BJ (cell line): ENCODE measurements around the gene ZBP1. TPM values are rescaled to one million over a fixed set of nuclear protein-coding genes. Genes with fewer than 3 reads are reported as not detected.
"Not testable (repeated sequence)": the region's sequence is repeated elsewhere in the genome, so short reads cannot be mapped to it uniquely, and the experiment has no call there.

Experiments used
- CTCF ChIA-PET: fragments of 350-600 bp; formaldehyde crosslinking; extraction: SDS; loops from one replicate; lab custom pipeline; 2021; ENCODE audit warnings: antibody characterized with exemption, inconsistent platforms; lab: Yijun Ruan, JAX
- POLR2A ChIA-PET: fragments of 300-600 bp; sonication (Branson Sonifier 250); formaldehyde crosslinking; extraction: SDS; loops from one replicate; lab custom pipeline; 2021; ENCODE audit warnings: antibody characterized with exemption; lab: Charles Lee
- DNase-seq: peaks from one replicate; pipeline ENCODE4 v3.0.0-alpha.2; 2011; ENCODE audit warnings: low read depth
- H3K27me3 ChIP-seq: 2 replicates; pipeline ENCODE4 v1.6.0; 2011; ENCODE audit warnings: low read length; ENCODE audit not compliant: control insufficient read depth, insufficient read depth
- H3K36me3 ChIP-seq: 2 replicates; pipeline ENCODE4 v1.5.1; 2011; ENCODE audit warnings: low read length; ENCODE audit not compliant: control insufficient read depth, insufficient read depth
- H3K4me3 ChIP-seq: 2 replicates; pipeline ENCODE4 v1.5.1; 2011; ENCODE audit warnings: low read depth, mild to moderate bottlenecking, control low read depth, low read length
- polyA plus RNA-seq: library from polyadenylated mRNA; depleted of rRNA; stranded (reverse); fragments of >200 nt; gene quantifications from 2 replicates; pipeline ENCODE4 v1.2.3, GENCODE V29; 2011
- TF ChIP-seq, protein P1 (sequence below): IDR thresholded peaks from 2 replicates; pipeline ENCODE4 v1.5.1; 2011; ENCODE audit warnings: low read depth, mild to moderate bottlenecking, control low read depth, inconsistent platforms, low read length, moderate library complexity; ENCODE audit not compliant: insufficient read depth

ZBP1 gene
- polyA plus RNA-seq, 1 experiment = not detected

GRCh38 chr20:57638895-57639236, 18.6 kb upstream of the ZBP1 start:
- no peak for DNase-seq
- ChIA-PET CTCF (no interaction called here), POLR2A (no interaction called here)
- TF ChIP-seq, protein P1, sequence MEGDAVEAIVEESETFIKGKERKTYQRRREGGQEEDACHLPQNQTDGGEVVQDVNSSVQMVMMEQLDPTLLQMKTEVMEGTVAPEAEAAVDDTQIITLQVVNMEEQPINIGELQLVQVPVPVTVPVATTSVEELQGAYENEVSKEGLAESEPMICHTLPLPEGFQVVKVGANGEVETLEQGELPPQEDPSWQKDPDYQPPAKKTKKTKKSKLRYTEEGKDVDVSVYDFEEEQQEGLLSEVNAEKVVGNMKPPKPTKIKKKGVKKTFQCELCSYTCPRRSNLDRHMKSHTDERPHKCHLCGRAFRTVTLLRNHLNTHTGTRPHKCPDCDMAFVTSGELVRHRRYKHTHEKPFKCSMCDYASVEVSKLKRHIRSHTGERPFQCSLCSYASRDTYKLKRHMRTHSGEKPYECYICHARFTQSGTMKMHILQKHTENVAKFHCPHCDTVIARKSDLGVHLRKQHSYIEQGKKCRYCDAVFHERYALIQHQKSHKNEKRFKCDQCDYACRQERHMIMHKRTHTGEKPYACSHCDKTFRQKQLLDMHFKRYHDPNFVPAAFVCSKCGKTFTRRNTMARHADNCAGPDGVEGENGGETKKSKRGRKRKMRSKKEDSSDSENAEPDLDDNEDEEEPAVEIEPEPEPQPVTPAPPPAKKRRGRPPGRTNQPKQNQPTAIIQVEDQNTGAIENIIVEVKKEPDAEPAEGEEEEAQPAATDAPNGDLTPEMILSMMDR = no peak
- Histone ChIP-seq H3K36me3 (no peaks in the 10 kb centered on the region), H3K4me3 (no peak overlapping the region), H3K27me3 (no peaks in the 10 kb centered on the region; the same call in 1 of the 2 replicates)

- no peak overlapping the region for H3K4me3 ChIP-seq
- no peaks in the 10 kb centered on the region for H3K36me3 ChIP-seq
- POLR2A ChIA-PET = no interaction called here
- CTCF ChIA-PET = no interaction called here
- H3K27me3 ChIP-seq = peaks cover 2% of the 10 kb centered on the region
- DNase-seq = no peak
- TF ChIP-seq, protein P1 = no peak
These were observed 18.1 kb upstream of the ZBP1 start for GRCh38 chr20:57638173-57638894.

GRCh38 chr20:57633945-57634491, 13.8 kb upstream of the ZBP1 start:
- no peak for DNase-seq
- TF ChIP-seq, protein P1 = no peak
- Histone ChIP-seq H3K27me3 (peaks cover 2% of the 10 kb centered on the region), H3K36me3 (no peaks in the 10 kb centered on the region), H3K4me3 (no peak overlapping the region)
- POLR2A ChIA-PET = no interaction called here
- CTCF ChIA-PET = interaction anchor here (1.5 kb wide), 1 partner anchor 546 kb away, joined by 3 read pairs; no protein-coding TSS in a partner anchor

DNA sequence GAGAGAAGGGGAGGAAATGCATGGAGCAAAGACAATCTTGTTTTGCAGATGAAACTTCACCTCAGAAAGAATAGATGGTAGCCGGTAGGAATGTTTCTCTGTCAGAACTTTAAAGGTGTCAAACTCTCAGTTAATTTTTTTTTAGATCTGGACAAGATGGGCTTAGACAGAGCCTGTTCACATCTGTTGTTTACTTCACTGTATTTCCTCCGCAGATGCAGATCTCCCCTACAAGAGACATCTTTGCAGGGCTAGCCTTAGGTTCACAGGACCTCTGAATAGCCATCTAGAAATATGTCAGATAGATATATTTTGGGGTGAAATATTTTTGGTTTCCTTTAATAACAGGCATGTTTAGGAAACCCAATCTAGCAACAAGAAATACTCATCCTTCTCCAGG, 12.1 kb upstream of the ZBP1 start:
- TF ChIP-seq, protein P1 = no peak
- no peak for DNase-seq
- CTCF ChIA-PET = interaction anchor here (0.9 to 1.5 kb wide), 2 partner anchors 9 to 547 kb away, joined by 3 to 5 read pairs; no protein-coding TSS in a partner anchor
- H3K36me3 ChIP-seq = no peaks in the 10 kb centered on the region
- peaks cover 2% of the 10 kb centered on the region for H3K27me3 ChIP-seq
- POLR2A ChIA-PET = no interaction called here
- no peak overlapping the region for H3K4me3 ChIP-seq

GRCh38 chr20:57630061-57630460, 9.8 kb upstream of the ZBP1 start:
- Histone ChIP-seq H3K27me3 (peaks cover 2% of the 10 kb centered on the region), H3K36me3 (no peaks in the 10 kb centered on the region), H3K4me3 (no peak overlapping the region)
- TF ChIP-seq, protein P1 = no peak
- ChIA-PET CTCF (interaction anchor here (0.9 to 3.2 kb wide), 5 partner anchors 8 to 579 kb away, joined by 3 to 15 read pairs (median 4); no protein-coding TSS in a partner anchor), POLR2A (no interaction called here)
- no peak for DNase-seq

- CTCF ChIA-PET = interaction anchor here (0.9 to 3.2 kb wide), 4 partner anchors 8 to 29 kb away, joined by 3 to 15 read pairs (median 4); no protein-coding TSS in a partner anchor
- DNase-seq, H3K27me3 ChIP-seq, POLR2A ChIA-PET, H3K4me3 ChIP-seq, H3K36me3 ChIP-seq: not testable (repeated sequence)
These were observed 9.3 kb upstream of the ZBP1 start for GRCh38 chr20:57629491-57629901.

DNA sequence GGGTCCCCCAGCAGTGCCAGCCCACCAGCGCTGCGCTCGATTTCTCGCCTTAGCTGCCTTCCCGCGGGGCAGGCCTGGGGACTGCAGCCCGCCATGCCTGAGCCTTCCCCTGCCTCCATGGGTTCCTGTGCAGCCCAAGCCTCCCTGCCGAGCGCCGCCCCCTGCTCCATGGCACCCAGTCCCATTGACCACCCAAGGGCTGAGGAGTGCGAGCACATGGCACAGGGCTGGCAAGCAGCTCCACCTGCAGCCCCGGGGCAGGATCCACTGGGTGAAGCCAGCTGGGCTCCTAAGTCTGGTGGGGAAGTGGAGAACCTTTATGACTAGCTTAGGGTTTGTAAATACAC, 8.7 kb upstream of the ZBP1 start:
- H3K4me3 ChIP-seq, H3K27me3 ChIP-seq, POLR2A ChIA-PET, H3K36me3 ChIP-seq, DNase-seq: not testable (repeated sequence)
- CTCF ChIA-PET = interaction anchor here (2.5 to 3.2 kb wide), 2 partner anchors 25 to 28 kb away, joined by 5 to 15 read pairs; no protein-coding TSS in a partner anchor
